Transverse colon (tissue), 4 donors: ENCODE data around the gene DOLK. TPM values are rescaled to one million over a fixed set of nuclear protein-coding genes. Genes with fewer than 3 reads are reported as not detected.
A peak's percentile ranks its signal among the peaks of the same experiment; 100 is the strongest.
"Not testable (repeated sequence)": the region's sequence is repeated elsewhere in the genome, so short reads cannot be mapped to it uniquely, and the experiment has no call there.

ENCODE experiments used
- DNase-seq: peaks from one replicate; pipeline ENCODE4 v3.0.0-alpha.2; 2019
- H3K27ac ChIP-seq, 4 donors: fragments of 200-600 bp; sonication (generic); 2 replicates each; pipeline ENCODE4 v1.5.1; 2016 to 2018; ENCODE audit warnings: inconsistent platforms in 4 of 4
- H3K27me3 ChIP-seq: fragments of 200-600 bp; sonication (generic); 2 replicates; pipeline ENCODE4 v1.5.1; 2017; ENCODE audit warnings: inconsistent platforms
- H3K36me3 ChIP-seq, 4 donors: fragments of 200-600 bp; sonication (generic); 2 replicates each; pipeline ENCODE4 v1.5.1; 2017 to 2019; ENCODE audit warnings: inconsistent platforms in 4 of 4
- H3K4me1 ChIP-seq, 4 donors: fragments of 200-600 bp; sonication (generic); 2 replicates each; pipeline ENCODE4 v1.5.1; 2017 to 2020; ENCODE audit warnings: inconsistent platforms in 4 of 4
- H3K4me3 ChIP-seq, 4 donors: fragments of 200-600 bp; sonication (generic); 1 replicate in 1 of 4; 2 replicates in 3 of 4; pipeline versions ENCODE4 v1.5.1 to v1.6.1; 2017 to 2019; ENCODE audit warnings: inconsistent platforms in 4 of 4
- H3K9me3 ChIP-seq, 2 donors: fragments of 200-600 bp; sonication (generic); 2 replicates each; pipeline ENCODE4 v1.5.1; 2017 to 2019; ENCODE audit warnings: inconsistent platforms in 2 of 2
- CTCF ChIP-seq, 5 experiments: fragments of 200-600 bp in 3 of 5; fragments of 450-650 bp in 2 of 5; sonication (generic) in 3 of 5; IDR thresholded peaks; 1 replicate in 2 of 5; 2 replicates in 3 of 5; pipeline ENCODE4 v1.5.1; 2016 to 2017; ENCODE audit warnings: antibody characterized with exemption in 5 of 5, inconsistent platforms in 3 of 5, mild to moderate bottlenecking in 2 of 5, moderate library complexity in 1 of 5
- EP300 ChIP-seq: sonication (generic); formaldehyde crosslinking; IDR thresholded peaks from one replicate; pipeline ENCODE4 v1.6.1; 2017; ENCODE audit warnings: antibody characterized with exemption, low read depth
- POLR2A ChIP-seq: fragments of 450-650 bp; IDR thresholded peaks from one replicate; pipeline ENCODE4 v1.6.1; 2016; ENCODE audit warnings: antibody characterized with exemption, mild to moderate bottlenecking, moderate library complexity
- POLR2AphosphoS5 ChIP-seq, 3 donors: sonication (generic); formaldehyde crosslinking; IDR thresholded peaks; one replicate each; pipeline ENCODE4 v1.6.1; 2016; ENCODE audit warnings: antibody characterized with exemption in 3 of 3
- whole genome bisulfite sequencing, 2 donors: methylation state at CpG; one replicate each; pipeline ENCODE4 v1.1.5; 2018; ENCODE audit warnings: low coverage in 1 of 2; 5-methylcytosine and 5-hydroxymethylcytosine counted together
- in situ Hi-C, 4 donors: fragments of 200-750 bp; cut with MboI; loops; one replicate each; pipeline versions ENCODE4 v1.15.0 to v1.15.1; 2017; ENCODE audit warnings: low sequenced_read_pairs in 3 of 4, low pct_ligation_motif_present in 1 of 4, low pct_unique_long_range_greater_than_20kb in 1 of 4
- intact Hi-C: fragments of 100-400 bp; cut with DNase I; formaldehyde crosslinking; loops from one replicate; pipeline ENCODE4 v1.15.1; 2023; ENCODE audit warnings: low total_unique reads
- total RNA-seq, 4 donors: library from RNA; depleted of rRNA; stranded (reverse); fragments of >200 nt; gene quantifications; one replicate each; pipeline ENCODE4 v1.1.0, GENCODE V29; 2016

DOLK gene
- total RNA-seq, 4 donors from 2014 or later, result 9.2 to 20.6 (median 11.7) TPM

GRCh38 chr9:128969491-128969890 is 22.1 kb upstream of the DOLK start:
- no peaks in the 10 kb centered on the region for H3K27me3 ChIP-seq
- H3K4me3 ChIP-seq, result no peak overlapping the region
- peaks cover 0 to 50% (median 15%) of the 10 kb centered on the region in 4 donors for H3K36me3 ChIP-seq
- 93 to 94% methylated on average over 4 to 5 of the region's 5 CpGs for WGBS, 2 donors
- no peak for DNase-seq
- intact Hi-C loops (loop anchor here (10.0 kb wide), 1 partner anchor 375 kb away; no protein-coding TSS in a partner anchor), in situ Hi-C loops (no loop called here)
- no peak overlapping the region for H3K27ac ChIP-seq
- no peaks in the 10 kb centered on the region for H3K9me3 ChIP-seq
- no peaks in the 10 kb centered on the region for H3K4me1 ChIP-seq
- TF ChIP-seq POLR2A (no peak), CTCF (IDR thresholded peaks at IDR 0.05) (no peak), EP300 (no peak), POLR2AphosphoS5 (IDR thresholded peaks at IDR 0.05) (no peak)

GRCh38 chr9:128961403-128961802 is 14.0 kb upstream of the DOLK start:
- WGBS, 2 donors, result 94 to 98% methylated on average over 7 to 9 of the region's 9 CpGs
- H3K4me1 ChIP-seq, H3K27ac ChIP-seq, DNase-seq, in situ Hi-C loops, H3K27me3 ChIP-seq, H3K4me3 ChIP-seq, H3K9me3 ChIP-seq: not testable (repeated sequence)
- intact Hi-C loops, result loop anchor here (10.0 kb wide), 1 partner anchor 367 kb away; no protein-coding TSS in a partner anchor
- peaks cover 0 to 65% (median 13%) of the 10 kb centered on the region in 4 donors for H3K36me3 ChIP-seq

DNA sequence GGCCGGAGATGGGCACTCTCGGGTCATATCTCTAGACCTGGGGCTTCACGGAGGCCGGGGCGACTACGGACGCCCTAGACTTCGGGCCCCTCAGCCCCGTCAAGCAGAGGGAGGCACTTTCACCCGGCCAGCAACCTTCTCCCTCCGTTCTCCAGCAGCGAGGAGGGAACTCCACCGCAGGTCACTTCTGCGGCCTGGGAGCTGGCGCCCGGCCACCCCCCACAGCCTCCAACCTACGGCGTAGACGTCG is 201 bp downstream of the DOLK start:
- H3K9me3 ChIP-seq, result no peaks in the 10 kb centered on the region
- H3K4me3 ChIP-seq, result peak overlapping the region; percentile 75 to 94 (median 85)
- H3K27me3 ChIP-seq, result no peaks in the 10 kb centered on the region
- 0% methylated on average over 16 of the region's 20 CpGs; no CpG with 5 or more reads in 1 of the 2 donors for WGBS, 2 donors
- in situ Hi-C loops (no loop called here), intact Hi-C loops (no loop called here)
- H3K36me3 ChIP-seq, result no peaks in the 10 kb centered on the region
- TF ChIP-seq CTCF (IDR thresholded peaks at IDR 0.05), result no peak
- TF ChIP-seq EP300, result no peak
- no peak for TF ChIP-seq POLR2AphosphoS5 (IDR thresholded peaks at IDR 0.05)
- no peak for TF ChIP-seq POLR2A
- peaks cover 0 to 18% (median 11%) of the 10 kb centered on the region in 4 donors for H3K4me1 ChIP-seq
- H3K27ac ChIP-seq, result peak overlapping the region; percentile 94 to 97 (median 97)
- DNase-seq, result no peak

GRCh38 chr9:128946571-128947276 is 679 bp downstream of the DOLK start:
- in situ Hi-C loops, result no loop called here
- peak; percentile 40 for DNase-seq
- intact Hi-C loops, result no loop called here

More at GRCh38 chr9:128946571-128947276, 679 bp downstream of the DOLK start:
- Histone ChIP-seq H3K9me3 (no peaks in the 10 kb centered on the region), H3K27ac (peak overlapping the region; percentile 94 to 97 (median 97)), H3K27me3 (no peaks in the 10 kb centered on the region), H3K4me1 (peaks cover 0 to 18% (median 11%) of the 10 kb centered on the region in 4 donors), H3K36me3 (no peaks in the 10 kb centered on the region), H3K4me3 (peak overlapping the region; percentile 75 to 94 (median 85))
- TF ChIP-seq CTCF (IDR thresholded peaks at IDR 0.05), result no peak
- TF ChIP-seq POLR2A, result no peak
- TF ChIP-seq POLR2AphosphoS5 (IDR thresholded peaks at IDR 0.05), result no peak
- no peak for TF ChIP-seq EP300
- WGBS, 2 donors, result 29% methylated on average over 30 of the region's 30 CpGs; no CpG with 5 or more reads in 1 of the 2 donors
